Measurements from ENCODE around the gene LSP1. TPM values are rescaled to one million over a fixed set of nuclear protein-coding genes. Genes with fewer than 3 reads are reported as not detected.
"Not testable (repeated sequence)": the region's sequence is repeated elsewhere in the genome, so short reads cannot be mapped to it uniquely, and the experiment has no call there.

Gene LSP1
- total RNA-seq, 3 donors from 2014 or later (not counting 1 experiment from before 2014, with no cell fraction given) = 487 to 595 (median 536) TPM

DNA sequence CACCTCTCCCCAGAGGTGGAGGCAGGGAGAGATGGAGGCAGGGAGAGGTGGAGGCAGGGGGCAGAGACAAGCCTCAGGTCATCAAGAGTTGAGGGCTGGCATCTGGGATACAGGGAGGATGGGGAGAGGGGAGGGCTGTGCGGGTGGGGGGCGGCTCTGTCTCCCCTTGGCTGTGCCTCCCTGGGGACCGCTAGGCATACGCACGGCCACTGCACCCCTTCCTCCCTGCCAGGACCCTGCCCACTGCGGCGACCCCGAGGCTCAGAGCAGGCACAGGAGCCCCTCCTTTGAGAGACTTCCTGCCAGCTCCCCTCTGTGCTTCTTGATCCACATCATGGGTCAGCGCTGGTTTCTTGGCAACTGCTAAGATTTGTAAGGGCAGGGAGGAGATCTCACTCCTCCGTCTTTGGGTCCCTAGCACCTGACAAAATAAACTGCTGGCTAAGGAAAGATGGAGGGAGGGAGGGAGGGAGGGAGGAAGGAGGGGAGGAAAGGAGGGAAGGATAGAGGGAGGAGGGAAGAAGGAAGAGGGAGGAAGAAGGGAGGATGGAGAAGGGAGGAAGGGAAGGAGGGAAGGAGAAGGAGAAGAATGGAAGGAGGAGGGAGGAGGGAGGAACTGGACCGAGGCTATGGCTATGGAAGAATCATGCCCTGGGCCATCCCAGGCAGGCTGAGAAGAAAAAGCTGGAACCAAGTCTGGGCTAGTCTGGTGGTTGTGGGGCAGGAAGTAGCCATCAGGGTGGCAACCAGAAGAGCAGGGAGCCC lies 20.3 kb downstream of the LSP1 start:
- peaks cover 94% of the 10 kb centered on the region for H3K4me1 ChIP-seq (ENCODE audit: control insufficient read depth, insufficient read depth, low read length)
- ATAC-seq = no peak
- H3K4me1 Mint-ChIP-seq = peaks cover 47 to 82% of the 10 kb centered on the region in 2 donors

DNA sequence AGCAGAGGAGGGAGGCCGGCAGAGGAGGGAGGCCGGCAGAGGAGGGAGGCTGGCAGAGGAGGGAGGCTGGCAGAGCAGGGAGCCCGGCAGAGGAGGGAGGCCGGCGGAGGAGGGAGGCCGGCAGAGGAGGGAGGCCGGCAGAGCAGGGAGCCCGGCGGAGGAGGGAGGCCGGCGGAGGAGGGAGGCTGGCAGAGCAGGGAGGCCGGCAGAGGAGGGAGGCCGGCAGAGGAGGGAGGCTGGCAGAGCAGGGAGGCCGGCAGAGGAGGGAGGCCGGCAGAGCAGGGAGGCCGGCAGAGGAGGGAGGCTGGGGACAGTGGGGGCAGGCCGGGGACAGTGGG lies 20.9 kb downstream of the LSP1 start:
- peak overlapping the region; percentile 40 for H3K4me3 Mint-ChIP-seq
- peaks cover 94% of the 10 kb centered on the region for H3K4me1 ChIP-seq (ENCODE audit: control insufficient read depth, insufficient read depth, low read length)
- 81% methylated on average over 15 of the region's 17 CpGs for WGBS (ENCODE audit: insufficient coverage)
- intact Hi-C loops (cut with micrococcal nuclease); H3K9me3 ChIP-seq (ENCODE audit: control insufficient read depth, insufficient read depth, low read length); H3K36me3 Mint-ChIP-seq; H3K27me3 Mint-ChIP-seq (ENCODE audit: low read depth in 2 of 2); H3K36me3 ChIP-seq (ENCODE audit: control insufficient read depth, insufficient read depth, low read length); ATAC-seq; H3K9me3 Mint-ChIP-seq; DNase-seq; H3K4me3 ChIP-seq (ENCODE audit: low read length); H3K27me3 ChIP-seq (ENCODE audit: control insufficient read depth, insufficient read depth, low read length); H3K27ac ChIP-seq (ENCODE audit: low read length): not testable (repeated sequence)
- H3K27ac Mint-ChIP-seq = peak overlapping the region; percentile 82 to 88
- peaks cover 43 to 82% of the 10 kb centered on the region in 2 donors for H3K4me1 Mint-ChIP-seq

More for the DNA sequence above, 20.3 kb downstream of the LSP1 start:
- H3K36me3 ChIP-seq (ENCODE audit: control insufficient read depth, insufficient read depth, low read length) = peaks cover 9% of the 10 kb centered on the region
- H3K27me3 ChIP-seq (ENCODE audit: control insufficient read depth, insufficient read depth, low read length) = no peaks in the 10 kb centered on the region
- TF ChIP-seq, protein P1, sequence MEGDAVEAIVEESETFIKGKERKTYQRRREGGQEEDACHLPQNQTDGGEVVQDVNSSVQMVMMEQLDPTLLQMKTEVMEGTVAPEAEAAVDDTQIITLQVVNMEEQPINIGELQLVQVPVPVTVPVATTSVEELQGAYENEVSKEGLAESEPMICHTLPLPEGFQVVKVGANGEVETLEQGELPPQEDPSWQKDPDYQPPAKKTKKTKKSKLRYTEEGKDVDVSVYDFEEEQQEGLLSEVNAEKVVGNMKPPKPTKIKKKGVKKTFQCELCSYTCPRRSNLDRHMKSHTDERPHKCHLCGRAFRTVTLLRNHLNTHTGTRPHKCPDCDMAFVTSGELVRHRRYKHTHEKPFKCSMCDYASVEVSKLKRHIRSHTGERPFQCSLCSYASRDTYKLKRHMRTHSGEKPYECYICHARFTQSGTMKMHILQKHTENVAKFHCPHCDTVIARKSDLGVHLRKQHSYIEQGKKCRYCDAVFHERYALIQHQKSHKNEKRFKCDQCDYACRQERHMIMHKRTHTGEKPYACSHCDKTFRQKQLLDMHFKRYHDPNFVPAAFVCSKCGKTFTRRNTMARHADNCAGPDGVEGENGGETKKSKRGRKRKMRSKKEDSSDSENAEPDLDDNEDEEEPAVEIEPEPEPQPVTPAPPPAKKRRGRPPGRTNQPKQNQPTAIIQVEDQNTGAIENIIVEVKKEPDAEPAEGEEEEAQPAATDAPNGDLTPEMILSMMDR (IDR thresholded peaks at IDR 0.05) = no peak
- H3K9me3 Mint-ChIP-seq = no peaks in the 10 kb centered on the region
- no peak overlapping the region for H3K27ac ChIP-seq (ENCODE audit: low read length)
- H3K4me3 Mint-ChIP-seq = peak overlapping the region; percentile 40
- H3K4me3 ChIP-seq (ENCODE audit: low read length) = no peak overlapping the region
- H3K9me3 ChIP-seq (ENCODE audit: control insufficient read depth, insufficient read depth, low read length) = no peaks in the 10 kb centered on the region
- no peaks in the 10 kb centered on the region for H3K27me3 Mint-ChIP-seq (ENCODE audit: low read depth in 2 of 2)
- DNase-seq = no peak
- H3K36me3 Mint-ChIP-seq = no peaks in the 10 kb centered on the region
- peak overlapping the region; percentile 82 to 88 for H3K27ac Mint-ChIP-seq
- intact Hi-C loops (cut with micrococcal nuclease) = no loop called here
- 68% methylated on average over 11 of the region's 11 CpGs for WGBS (ENCODE audit: insufficient coverage)

DNA sequence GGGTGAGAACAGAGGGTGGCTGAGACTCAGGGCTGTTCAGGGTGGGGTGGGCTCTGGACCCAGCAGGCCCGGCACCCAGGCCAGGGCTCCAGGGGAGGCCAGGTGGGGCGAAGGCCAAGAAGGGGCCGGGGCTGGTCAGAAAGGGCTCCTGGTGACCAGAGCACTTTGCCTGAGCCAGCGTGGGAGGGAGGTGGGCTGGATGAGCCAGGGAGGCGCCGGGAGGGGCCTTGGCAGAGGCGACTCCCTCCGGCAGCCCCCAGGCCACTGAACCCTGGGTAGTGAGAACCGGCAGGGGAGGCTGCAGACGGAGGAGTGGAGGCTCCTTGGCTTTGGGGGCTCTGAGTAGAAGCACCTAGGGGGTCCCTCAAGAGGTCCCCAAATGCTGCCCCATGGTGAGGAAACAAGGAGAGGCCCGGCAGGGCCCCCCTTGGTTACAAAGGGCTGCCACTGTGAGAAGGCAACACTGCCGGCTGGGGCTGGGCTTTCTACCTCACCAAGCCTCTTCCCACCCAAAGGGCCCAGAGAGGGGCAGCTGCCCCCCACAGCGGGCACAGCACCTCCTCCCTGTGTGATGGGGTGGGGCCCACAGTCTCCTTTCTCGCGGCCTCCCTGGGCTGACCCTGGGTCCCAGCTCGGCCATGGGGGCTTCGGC lies 21.7 kb downstream of the LSP1 start:
- H3K36me3 ChIP-seq (ENCODE audit: control insufficient read depth, insufficient read depth, low read length); DNase-seq; intact Hi-C loops (cut with micrococcal nuclease); ATAC-seq; H3K9me3 ChIP-seq (ENCODE audit: control insufficient read depth, insufficient read depth, low read length); H3K9me3 Mint-ChIP-seq; H3K4me3 ChIP-seq (ENCODE audit: low read length); H3K27me3 ChIP-seq (ENCODE audit: control insufficient read depth, insufficient read depth, low read length); H3K27ac ChIP-seq (ENCODE audit: low read length); H3K36me3 Mint-ChIP-seq; H3K27me3 Mint-ChIP-seq (ENCODE audit: low read depth in 2 of 2): not testable (repeated sequence)
- peak overlapping the region; percentile 9 for H3K4me3 Mint-ChIP-seq
- peaks cover 92% of the 10 kb centered on the region for H3K4me1 ChIP-seq (ENCODE audit: control insufficient read depth, insufficient read depth, low read length)
- H3K4me1 Mint-ChIP-seq = peaks cover 35 to 74% of the 10 kb centered on the region in 2 donors
- 88% methylated on average over 17 of the region's 17 CpGs for WGBS (ENCODE audit: insufficient coverage)
- peak overlapping the region in 1 of 2 donors; percentile 45 for H3K27ac Mint-ChIP-seq

DNA sequence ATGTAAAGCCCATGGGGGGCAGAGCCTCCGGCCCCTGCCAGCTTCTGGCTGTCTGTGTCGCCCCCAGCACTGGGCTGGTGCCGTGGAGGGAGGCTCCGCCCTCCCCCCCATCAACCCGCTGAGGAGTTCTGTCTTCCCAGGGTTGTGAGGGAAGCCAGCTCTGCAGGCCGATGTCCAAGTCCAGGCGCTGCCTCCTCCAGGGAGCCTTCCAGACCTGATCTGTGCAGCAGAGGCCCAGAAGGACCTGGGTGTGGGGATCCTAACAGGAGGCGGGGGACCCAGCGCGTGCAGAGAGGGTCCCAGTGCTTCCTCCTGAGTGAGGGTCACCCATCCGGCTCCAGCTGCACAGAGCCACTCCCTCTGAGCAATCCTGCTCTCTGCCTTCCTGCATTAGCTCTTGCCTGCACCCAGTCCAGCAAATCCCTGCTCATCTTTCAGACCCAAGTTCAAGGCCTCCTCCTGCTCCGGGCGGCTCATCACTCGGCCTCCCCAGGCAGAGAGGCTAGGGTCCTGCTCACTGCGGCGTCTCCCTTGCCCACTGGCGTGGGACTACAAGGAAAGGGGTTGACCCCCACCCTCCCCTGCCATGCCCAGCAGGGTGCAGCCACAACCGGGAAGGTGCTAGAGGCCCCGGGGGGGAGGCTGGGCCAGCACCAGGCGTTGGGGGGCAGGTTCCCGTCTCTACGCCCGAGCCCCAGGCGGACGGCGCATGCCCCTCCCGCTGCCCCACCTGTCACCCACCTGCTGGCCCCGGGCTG lies 22.4 kb downstream of the LSP1 start:
- peaks cover 32 to 73% of the 10 kb centered on the region in 2 donors for H3K4me1 Mint-ChIP-seq
- H3K36me3 Mint-ChIP-seq = no peaks in the 10 kb centered on the region
- H3K27ac Mint-ChIP-seq = peak overlapping the region; percentile 45 to 64
- peaks cover 92% of the 10 kb centered on the region for H3K4me1 ChIP-seq (ENCODE audit: control insufficient read depth, insufficient read depth, low read length)
- peaks cover 12% of the 10 kb centered on the region for H3K36me3 ChIP-seq (ENCODE audit: control insufficient read depth, insufficient read depth, low read length)
- no peaks in the 10 kb centered on the region for H3K9me3 ChIP-seq (ENCODE audit: control insufficient read depth, insufficient read depth, low read length)
- H3K4me3 ChIP-seq (ENCODE audit: low read length) = no peak overlapping the region
- H3K4me3 Mint-ChIP-seq = peak overlapping the region; percentile 71
- TF ChIP-seq, protein P1 (IDR thresholded peaks at IDR 0.05) = no peak
- intact Hi-C loops (cut with micrococcal nuclease) = no loop called here
- DNase-seq (no peak), ATAC-seq (no peak)
- H3K9me3 Mint-ChIP-seq = no peaks in the 10 kb centered on the region
- H3K27me3 Mint-ChIP-seq (ENCODE audit: low read depth in 2 of 2) = no peaks in the 10 kb centered on the region
- 74% methylated on average over 28 of the region's 28 CpGs for WGBS (ENCODE audit: insufficient coverage)
- no peaks in the 10 kb centered on the region for H3K27me3 ChIP-seq (ENCODE audit: control insufficient read depth, insufficient read depth, low read length)
- no peak overlapping the region for H3K27ac ChIP-seq (ENCODE audit: low read length)

DNA sequence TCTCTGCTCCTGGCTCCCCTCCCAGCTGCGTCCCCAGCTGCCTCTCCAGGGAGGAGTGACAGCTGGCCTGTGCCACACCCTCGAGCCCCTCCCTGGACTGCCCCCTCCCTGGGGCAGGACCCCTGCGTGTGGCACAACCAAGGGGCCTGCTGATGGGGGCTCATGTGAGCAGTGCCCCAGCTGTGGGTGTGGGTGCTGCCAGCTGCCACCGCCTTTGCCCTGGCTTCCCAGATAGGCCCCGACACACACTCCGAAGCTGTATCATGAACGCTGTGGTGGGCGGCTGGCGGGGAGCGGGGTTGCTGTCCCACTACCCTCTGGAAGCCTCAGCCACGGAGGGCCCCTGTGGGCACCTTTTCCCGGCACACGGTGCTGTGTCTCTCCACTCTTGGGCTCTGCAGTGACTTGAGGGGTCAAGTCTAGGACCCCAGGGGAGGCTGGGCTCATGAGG lies 23.0 kb downstream of the LSP1 start:
- H3K4me3 ChIP-seq (ENCODE audit: low read length); DNase-seq; intact Hi-C loops (cut with micrococcal nuclease); H3K9me3 Mint-ChIP-seq; H3K4me3 Mint-ChIP-seq; H3K36me3 Mint-ChIP-seq; H3K27me3 ChIP-seq (ENCODE audit: control insufficient read depth, insufficient read depth, low read length); H3K27me3 Mint-ChIP-seq (ENCODE audit: low read depth in 2 of 2); ATAC-seq; H3K9me3 ChIP-seq (ENCODE audit: control insufficient read depth, insufficient read depth, low read length); H3K27ac ChIP-seq (ENCODE audit: low read length): not testable (repeated sequence)
- H3K36me3 ChIP-seq (ENCODE audit: control insufficient read depth, insufficient read depth, low read length) = peaks cover 16% of the 10 kb centered on the region
- H3K27ac Mint-ChIP-seq = peak overlapping the region; percentile 29 to 42
- peaks cover 30 to 73% of the 10 kb centered on the region in 2 donors for H3K4me1 Mint-ChIP-seq
- peaks cover 92% of the 10 kb centered on the region for H3K4me1 ChIP-seq (ENCODE audit: control insufficient read depth, insufficient read depth, low read length)
- 87% methylated on average over 13 of the region's 13 CpGs for WGBS (ENCODE audit: insufficient coverage)
